ENCODE results near the gene TMEM184B. TPM values are rescaled to one million over a fixed set of nuclear protein-coding genes. Genes with fewer than 3 reads are reported as not detected.
A peak's percentile ranks its signal among the peaks of the same experiment; 100 is the strongest.

The TMEM184B gene
- total and polyA plus RNA-seq, 2 of the 8 experiments (the other 6 are each of a cell fraction or from before 2014, with no cell fraction given), result 41.6 to 81.0 TPM

DNA sequence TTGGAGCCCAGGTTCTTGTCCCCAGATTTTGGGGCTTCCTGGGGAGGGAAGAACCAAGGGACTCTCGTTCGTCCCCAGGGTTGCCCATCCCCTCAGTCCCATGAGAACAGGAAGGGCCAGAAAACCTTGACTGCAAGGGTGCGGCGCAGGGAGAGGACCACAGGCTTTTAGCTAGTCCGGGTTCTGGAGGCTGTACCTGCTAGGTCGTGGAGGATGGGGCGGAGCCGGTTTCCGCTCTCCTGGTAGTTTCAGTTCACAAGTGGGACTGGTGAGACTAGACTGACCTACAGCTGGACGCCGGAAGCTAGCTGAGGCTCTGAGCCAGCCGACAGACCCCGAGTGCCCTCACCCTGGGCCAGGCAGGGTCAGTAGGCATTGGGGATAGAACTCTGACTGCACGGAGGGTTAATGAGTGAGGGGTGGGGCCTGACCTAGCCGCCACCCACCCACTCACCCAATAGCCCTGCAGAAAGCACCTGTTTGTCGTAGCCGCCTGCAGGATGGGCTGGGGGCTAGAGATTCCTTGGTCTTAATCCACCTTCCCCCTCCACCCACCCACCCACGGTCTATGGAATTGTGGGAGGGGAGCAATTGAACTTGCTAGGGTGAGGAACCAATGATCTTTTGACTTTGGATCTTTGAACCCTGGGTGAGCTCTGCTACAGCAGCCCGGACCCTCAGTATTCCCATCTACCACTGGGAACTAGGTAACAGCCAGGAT is 69.6 kb downstream of the TMEM184B start:
- Histone ChIP-seq H3K27me3 (replicated peaks in 1 of 4; ENCODE audit: control insufficient read depth in 3 of 4, extremely low read depth in 1 of 4, insufficient read depth in 3 of 4, low read length in 3 of 4) (peaks cover 0 to 14% (median 11%) of the 10 kb centered on the region in 4 experiments; a peak in 5 of 7 replicates), H3K56ac (replicated peaks; ENCODE audit: insufficient read length, low read depth, low read length) (peak overlapping the region; percentile 52), H3K4me2 (ENCODE audit: insufficient read depth in 1 of 2, low read depth in 2 of 2, low read length in 2 of 2) (peak overlapping the region; percentile 76 to 90), H4K5ac (ENCODE audit: insufficient read length, low read depth, low read length) (no peak overlapping the region), H3K79me1 (ENCODE audit: low read depth, low read length) (no peaks in the 10 kb centered on the region), H2BK5ac (ENCODE audit: low read depth, low read length) (no peak overlapping the region), H2AK5ac (ENCODE audit: low read depth, low read length) (no peak overlapping the region), H3K9me3 (ENCODE audit: insufficient read depth in 2 of 2, low read depth in 1 of 2, low read length in 1 of 2) (no peaks in the 10 kb centered on the region), H3K9ac (replicated peaks in 1 of 4; ENCODE audit: extremely low read depth in 1 of 4, low read depth in 3 of 4, low read length in 3 of 4) (peak overlapping the region in 3 of 4 experiments; percentile 77 to 82 (median 79); a peak in 5 of 7 replicates), H4K8ac (ENCODE audit: extremely low read depth, insufficient read depth, low read length) (peak overlapping the region; percentile 98), H3K18ac (ENCODE audit: extremely low read depth, low read length) (peak overlapping the region; percentile 48; the same call in 1 of the 2 replicates), H4K20me1 (replicated peaks in 1 of 2; ENCODE audit: control insufficient read depth in 1 of 2, insufficient read depth in 2 of 2, low read length in 2 of 2) (peaks cover 7 to 11% of the 10 kb centered on the region in 2 experiments), H2BK120ac (replicated peaks; ENCODE audit: low read depth, low read length) (no peak overlapping the region), H2BK15ac (ENCODE audit: low read length) (no peak overlapping the region), H3K27ac (ENCODE audit: low read depth, low read length) (no peak overlapping the region), H3K23ac (ENCODE audit: insufficient read length) (no peak overlapping the region), H3K4me3 (ENCODE audit: extremely low read depth in 1 of 4, insufficient read depth in 2 of 4, low read depth in 3 of 4, low read length in 4 of 4) (peak overlapping the region; percentile 64 to 82 (median 70)), H3K14ac (ENCODE audit: insufficient read length) (peak overlapping the region; percentile 58), H3K36me3 (ENCODE audit: control insufficient read depth in 2 of 4, insufficient read depth in 4 of 4, low read length in 3 of 4) (no peaks in the 10 kb centered on the region), H4K91ac (replicated peaks; ENCODE audit: insufficient read length, low read length) (no peak overlapping the region), H2BK20ac (ENCODE audit: low read length) (no peak overlapping the region), H2BK12ac (ENCODE audit: low read depth, low read length) (no peak overlapping the region), H3K23me2 (ENCODE audit: low read depth, low read length) (peaks cover 17% of the 10 kb centered on the region), H2AFZ (ENCODE audit: low read length) (peak overlapping the region; percentile 86), H3K79me2 (ENCODE audit: control insufficient read depth in 1 of 2, insufficient read depth in 2 of 2, low read length in 2 of 2) (peaks cover 2 to 18% of the 10 kb centered on the region in 2 experiments; a peak in 2 of 4 replicates), H3K4ac (replicated peaks; ENCODE audit: insufficient read length, low read depth, low read length) (peak overlapping the region; percentile 93), H3K4me1 (replicated peaks in 1 of 4; ENCODE audit: control insufficient read depth in 3 of 4, insufficient read depth in 4 of 4, low read length in 3 of 4) (peaks cover 0 to 10% (median 6%) of the 10 kb centered on the region in 4 experiments; a peak in 6 of 7 replicates)
- POLR2A ChIA-PET (ENCODE audit: partially characterized antibody), result interaction anchor here (0.8 to 6.6 kb wide), 10 partner anchors 10 to 195 kb away, joined by 3 to 65 read pairs (median 7); partner anchors contain the start of gene PLA2G6
- WGBS, 2 experiments (ENCODE audit: extremely low coverage in 1 of 2, insufficient coverage in 1 of 2, insufficient read length in 1 of 2, insufficient replicate concordance in 2 of 2, low coverage in 1 of 2, low lambda C conversion rate in 2 of 2, missing lambda C conversion rate in 1 of 2), result 8% methylated on average over 19 of the region's 19 CpGs; no CpG with 5 or more reads in 1 of the 2 experiments
- DNase-seq (ENCODE audit: low read depth in 1 of 2, low spot score in 2 of 2) (peak in 1 of 2 experiments; percentile 73), FAIRE-seq (peak; percentile 62)
- CTCF ChIA-PET (ENCODE audit: partially characterized antibody), result interaction anchor here (0.7 to 2.8 kb wide), 11 partner anchors 9 to 105 kb away, joined by 3 to 12 read pairs (median 3); no protein-coding TSS in a partner anchor
- TF ChIP-seq SP2 (IDR thresholded peaks at IDR 0.05; ENCODE audit: low read length) (no peak), RFX5 (IDR thresholded peaks at IDR 0.05; ENCODE audit: borderline replicate concordance, low read depth, low read length) (no peak), SRF (IDR thresholded peaks at IDR 0.05; ENCODE audit: low read depth, low read length) (no peak), POLR2A (IDR thresholded peaks at IDR 0.05; ENCODE audit: control extremely low read depth in 1 of 2, low read depth in 2 of 2, low read length in 2 of 2) (peak in 1 of 2 experiments; percentile 58; a peak in 1 of 3 replicates), JUND (IDR thresholded peaks at IDR 0.05; ENCODE audit: low read length) (no peak), TEAD4 (IDR thresholded peaks at IDR 0.05; ENCODE audit: low read depth, low read length) (no peak), SIX5 (IDR thresholded peaks at IDR 0.05; ENCODE audit: low read depth, low read length) (no peak), YY1 (IDR thresholded peaks at IDR 0.05; ENCODE audit: low read depth, low read length) (no peak)
- TF ChIP-seq, protein P1, sequence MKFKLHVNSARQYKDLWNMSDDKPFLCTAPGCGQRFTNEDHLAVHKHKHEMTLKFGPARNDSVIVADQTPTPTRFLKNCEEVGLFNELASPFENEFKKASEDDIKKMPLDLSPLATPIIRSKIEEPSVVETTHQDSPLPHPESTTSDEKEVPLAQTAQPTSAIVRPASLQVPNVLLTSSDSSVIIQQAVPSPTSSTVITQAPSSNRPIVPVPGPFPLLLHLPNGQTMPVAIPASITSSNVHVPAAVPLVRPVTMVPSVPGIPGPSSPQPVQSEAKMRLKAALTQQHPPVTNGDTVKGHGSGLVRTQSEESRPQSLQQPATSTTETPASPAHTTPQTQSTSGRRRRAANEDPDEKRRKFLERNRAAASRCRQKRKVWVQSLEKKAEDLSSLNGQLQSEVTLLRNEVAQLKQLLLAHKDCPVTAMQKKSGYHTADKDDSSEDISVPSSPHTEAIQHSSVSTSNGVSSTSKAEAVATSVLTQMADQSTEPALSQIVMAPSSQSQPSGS (IDR thresholded peaks at IDR 0.05; ENCODE audit: low read length), result no peak
